ENCODE results near the gene NFATC2IP. TPM values are rescaled to one million over a fixed set of nuclear protein-coding genes. Genes with fewer than 3 reads are reported as not detected.
A peak's percentile ranks its signal among the peaks of the same experiment; 100 is the strongest.

Gene NFATC2IP
- total and polyA plus RNA-seq, 10 of the 15 experiments (the other 5 are each of a cell fraction or from before 2014, with no cell fraction given), result 12.2 to 93.9 (median 46.9) TPM

- ChIA-PET SMC1A (ENCODE audit: uncharacterized antibody, unreplicated experiment) (interaction anchor here (0.8 to 5.8 kb wide), 16 partner anchors 9 to 78 kb away, joined by 3 to 58 read pairs (median 6); partner anchors contain the start of genes CD19, NFATC2IP, SH2B1 and TUFM), CTCF (interaction anchor here (0.5 to 6.4 kb wide), 12 partner anchors 9 to 1574 kb away, joined by 3 to 76 read pairs (median 4); partner anchors contain the start of gene SH2B1), POLR2A (interaction anchor here (0.5 to 5.1 kb wide), 21 partner anchors 9 to 1240 kb away, joined by 3 to 39 read pairs (median 4); partner anchors contain the start of genes ATP2A1, ATXN2L, CD19 and NFATC2IP), RAD21 (ENCODE audit: unreplicated experiment) (interaction anchor here (0.9 to 2.5 kb wide), 15 partner anchors 9 to 102 kb away, joined by 3 to 32 read pairs (median 6); partner anchors contain the start of genes ATXN2L, CD19, NFATC2IP and SH2B1)
- Histone ChIP-seq H4K20me1 (ENCODE audit: control insufficient read depth, insufficient read depth) (no peaks in the 10 kb centered on the region), H3K4me2 (ENCODE audit: control insufficient read depth, insufficient read depth) (peak overlapping the region; percentile 73), H3K27me3 (replicated peaks in 1 of 2; ENCODE audit: control insufficient read depth in 2 of 2, insufficient read depth in 2 of 2, low read length in 1 of 2) (no peaks in the 10 kb centered on the region), H3K4me3 (peak overlapping the region; percentile 92), H3K4me1 (ENCODE audit: control insufficient read depth, insufficient read depth, low read length) (peaks cover 14% of the 10 kb centered on the region), H3K27ac (ENCODE audit: control insufficient read depth, insufficient read depth) (peak overlapping the region; percentile 99), H3K9me3 (replicated peaks; ENCODE audit: control insufficient read depth, insufficient read depth, low read length) (no peaks in the 10 kb centered on the region), H3K79me2 (ENCODE audit: control insufficient read depth, insufficient read depth, low read length) (no peaks in the 10 kb centered on the region), H3K9ac (ENCODE audit: control insufficient read depth, insufficient read depth, low read length) (peak overlapping the region; percentile 35), H2AFZ (ENCODE audit: control insufficient read depth, low read depth, low read length) (peak overlapping the region; percentile 63), H3K36me3 (ENCODE audit: control insufficient read depth in 2 of 2, insufficient read depth in 2 of 2, low read length in 1 of 2) (peaks cover 3 to 5% of the 10 kb centered on the region in 2 experiments)
- peak; percentile 78 for ATAC-seq
- intact Hi-C loops (cut with micrococcal nuclease; ENCODE audit: unreplicated experiment), result loop anchor here (2.0 to 10.0 kb wide), 4 partner anchors 21 to 429 kb away; partner anchors contain the start of genes APOBR, CLN3 and TUFM
- under 1% methylated on average over 13 of the region's 13 CpGs for WGBS (ENCODE audit: insufficient coverage, insufficient replicate concordance, low lambda C conversion rate, missing lambda C conversion rate)
- DNase-seq (ENCODE audit: low read depth, low spot score), result peak; percentile 93
- TSS peak; percentile 64 for BruUV-seq (replicated peaks)
- FAIRE-seq, result peak; percentile 87
- in situ Hi-C loops (cut with MboI), result no loop called here
- TF ChIP-seq MXI1 (IDR thresholded peaks at IDR 0.05; ENCODE audit: low read depth, low read length) (peak; percentile 94; the same call in 1 of the 2 replicates), POLR2A (IDR thresholded peaks at IDR 0.05; ENCODE audit: low read depth, low read length) (no peak), HDAC2 (IDR thresholded peaks at IDR 0.05) (no peak), EP300 (IDR thresholded peaks at IDR 0.05; ENCODE audit: borderline replicate concordance in 1 of 2, control insufficient read depth in 1 of 2, low read depth in 2 of 2, low read length in 2 of 2) (peak; percentile 33 to 65; a peak in 2 of 4 replicates), IKZF1 (conservative IDR thresholded peaks at IDR 0.05) (peak; percentile 79), SKIL (IDR thresholded peaks at IDR 0.05; ENCODE audit: low read depth, poor library complexity, severe bottlenecking) (peak; percentile 56), NFYB (IDR thresholded peaks at IDR 0.05; ENCODE audit: insufficient read depth, low read depth, low read length) (peak; percentile 62; the same call in 1 of the 2 replicates), SPI1 (IDR thresholded peaks at IDR 0.05; ENCODE audit: borderline replicate concordance, insufficient read depth, low read depth, low read length) (peak; percentile 91), HDAC6 (IDR thresholded peaks at IDR 0.05; ENCODE audit: unreplicated experiment) (no peak), CHD1 (IDR thresholded peaks at IDR 0.05; ENCODE audit: low read depth, low read length) (0 out of 2 replicates have a peak, but pooled peaks have one; percentile 74), YBX1 (IDR thresholded peaks at IDR 0.05) (no peak), SRF (IDR thresholded peaks at IDR 0.05; ENCODE audit: low read depth in 2 of 2, low read length in 2 of 2) (0 out of 4 replicates have a peak, but pooled peaks of 1 of the 2 experiments have one; percentile 45), ATF3 (IDR thresholded peaks at IDR 0.05; ENCODE audit: borderline replicate concordance, extremely low read depth, low read depth, low read length) (no peak), WRNIP1 (IDR thresholded peaks at IDR 0.05; ENCODE audit: borderline replicate concordance, low read depth, low read length) (no peak), BCL11A (IDR thresholded peaks at IDR 0.05; ENCODE audit: low read depth, low read length) (0 out of 2 replicates have a peak, but pooled peaks have one; percentile 29), BCLAF1 (IDR thresholded peaks at IDR 0.05) (no peak), RCOR1 (conservative IDR thresholded peaks at IDR 0.05; ENCODE audit: low read depth, low read length) (0 out of 2 replicates have a peak, but pooled peaks have one; percentile 53)
Observed at GRCh38 chr16:28923652-28924398, 26.9 kb upstream of the NFATC2IP start.
